Left lobe of liver (tissue), 2 donors: ENCODE data around the gene WIPF1. TPM values are rescaled to one million over a fixed set of nuclear protein-coding genes. Genes with fewer than 3 reads are reported as not detected.
A peak's percentile ranks its signal among the peaks of the same experiment; 100 is the strongest.

ENCODE experiments used
- ATAC-seq: fragments of 200-7000 bp; cut with Tn5 transposase; one replicate; pipeline ENCODE4 v1.9.1; 2020; ENCODE audit warnings: mild to moderate bottlenecking, moderate library complexity
- DNase-seq: peaks from one replicate; pipeline ENCODE4 v3.0.0-alpha.2; 2020; ENCODE audit warnings: low spot score
- total RNA-seq: library from RNA; stranded (reverse); gene quantifications from one replicate; pipeline ENCODE4 v1.2.1, GENCODE V29; 2021
- donor health status: DM: no; HTN: no; CAD: no; lungs with moderate emphysema.
- donor health status: DM: no; HTN: yes; CAD: no.

The WIPF1 gene
- total RNA-seq, 1 donor from 2014 or later: 6.3 TPM

DNA sequence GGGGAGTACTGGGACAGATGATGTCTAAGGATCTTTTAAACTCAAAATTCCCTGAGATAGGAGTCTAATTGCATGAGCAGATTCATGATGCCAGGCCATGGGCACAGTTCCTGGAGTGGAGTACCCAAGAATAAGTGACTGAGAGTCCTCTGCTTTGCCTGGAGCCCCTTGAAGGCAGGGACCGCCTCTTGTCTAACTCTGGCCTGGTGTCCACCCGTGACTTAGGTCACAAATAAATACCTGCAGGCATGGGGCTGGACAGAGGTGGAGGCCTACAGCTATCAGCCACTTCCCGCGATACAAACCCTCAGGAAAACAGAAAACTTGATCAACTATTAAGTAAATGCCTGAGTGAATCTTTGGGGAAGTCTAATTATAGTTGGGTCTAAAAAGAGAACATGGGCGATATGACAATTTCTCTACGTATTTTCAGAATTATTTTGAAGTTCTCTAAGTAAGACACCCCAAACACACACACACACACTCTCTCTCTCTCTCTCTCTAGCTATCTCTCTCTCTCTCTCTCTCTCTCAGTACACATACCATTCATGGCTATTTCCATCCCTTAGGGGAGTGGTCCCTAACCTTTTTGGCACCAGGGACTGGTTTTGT, 1.8 kb upstream of the WIPF1 start:
- DNase-seq: no peak

DNA sequence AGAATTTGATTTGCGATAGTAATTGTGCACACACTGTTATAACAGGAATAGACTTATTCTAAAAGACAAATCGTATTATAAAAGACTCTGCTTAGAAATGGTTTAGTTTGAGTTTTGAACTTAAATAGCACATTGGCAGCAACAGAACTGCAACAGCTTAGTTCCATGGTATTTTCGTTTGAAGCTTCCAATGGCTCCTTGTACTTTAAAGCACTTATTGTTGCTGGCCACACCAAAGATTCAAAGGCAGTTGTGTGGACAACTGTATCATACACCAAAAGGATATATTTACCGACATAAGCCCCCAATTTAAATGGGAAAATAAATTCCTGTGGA, 627 bp downstream of the WIPF1 start:
- ATAC-seq (no peak), DNase-seq (no peak)

More for the DNA sequence above, 1.8 kb upstream of the WIPF1 start:
- ATAC-seq: no peak

DNA sequence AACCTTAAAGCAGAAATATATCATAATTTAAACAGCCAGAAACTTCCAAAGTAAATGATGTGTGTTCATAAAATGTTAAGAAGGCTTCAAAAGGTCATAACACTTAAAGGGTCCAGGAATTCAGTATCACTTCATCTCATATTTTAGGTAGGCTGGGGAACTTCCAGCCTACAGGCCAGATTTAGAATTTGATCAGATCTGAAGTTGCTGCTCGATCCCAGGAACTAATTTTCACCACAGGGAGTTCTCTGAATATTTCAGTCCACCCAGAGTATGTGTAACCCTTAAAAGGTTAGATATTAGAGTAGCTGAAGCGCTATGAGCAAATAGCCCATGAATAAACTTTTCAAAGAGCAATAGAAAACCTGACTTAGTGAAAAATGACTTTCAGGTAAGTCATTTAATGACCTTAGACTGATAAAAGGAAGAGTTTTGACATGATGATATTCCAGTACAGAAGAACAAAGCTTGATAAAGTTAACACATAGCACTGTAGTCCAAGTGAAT, 1.7 kb downstream of the WIPF1 start:
- DNase-seq (no peak), ATAC-seq (no peak)

DNA sequence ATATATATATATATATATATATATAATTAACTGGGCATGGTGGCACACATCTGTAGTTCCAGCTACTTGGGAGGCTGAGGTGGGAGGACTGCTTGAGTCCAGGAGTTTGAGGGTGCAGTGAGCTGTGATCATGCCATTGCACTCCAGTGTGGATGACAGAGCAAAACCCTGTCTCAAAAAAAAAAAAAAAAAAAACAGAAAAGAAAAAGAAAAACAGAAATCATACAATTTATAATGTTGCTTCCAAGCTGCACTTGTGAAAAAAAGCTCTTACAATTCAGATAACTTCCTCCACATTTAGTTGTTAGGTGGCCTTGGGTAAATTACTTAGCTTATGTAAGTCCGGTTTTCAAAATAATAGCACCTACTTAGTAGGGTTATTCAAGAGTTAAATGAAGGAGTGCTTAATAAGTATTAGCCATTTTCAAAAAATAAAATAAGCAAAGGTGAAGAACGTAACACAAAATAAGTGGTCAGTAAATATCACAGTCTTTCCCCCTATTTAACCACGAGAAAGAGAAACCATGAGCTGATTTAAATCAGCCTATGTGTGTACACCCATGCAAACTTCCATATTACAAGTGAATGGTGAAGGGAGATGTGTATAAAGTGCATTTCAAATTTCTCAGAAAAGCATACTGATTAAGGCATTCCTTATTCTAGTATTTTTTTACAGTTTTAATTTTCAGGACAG, 2.3 kb downstream of the WIPF1 start:
- no peak for ATAC-seq
- no peak for DNase-seq

DNA sequence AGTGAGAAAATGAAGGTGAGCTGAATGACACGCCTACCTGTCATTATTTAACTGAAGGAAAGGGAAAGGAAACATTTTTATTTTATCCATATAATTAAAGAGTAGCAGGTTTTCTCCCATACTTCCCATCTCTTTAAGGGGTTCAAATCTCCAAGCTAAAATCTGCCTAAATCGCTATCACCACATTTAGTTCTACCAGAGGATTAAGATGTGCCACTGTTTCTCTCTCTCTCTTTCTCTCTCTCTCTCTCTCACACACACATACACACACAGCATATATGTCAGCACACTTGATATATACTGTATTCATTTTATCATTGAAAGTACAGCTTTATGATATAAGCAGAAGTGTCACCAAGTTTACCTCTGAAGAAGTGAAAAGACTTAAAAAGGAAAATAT, 3.1 kb downstream of the WIPF1 start:
- no peak for ATAC-seq

DNA sequence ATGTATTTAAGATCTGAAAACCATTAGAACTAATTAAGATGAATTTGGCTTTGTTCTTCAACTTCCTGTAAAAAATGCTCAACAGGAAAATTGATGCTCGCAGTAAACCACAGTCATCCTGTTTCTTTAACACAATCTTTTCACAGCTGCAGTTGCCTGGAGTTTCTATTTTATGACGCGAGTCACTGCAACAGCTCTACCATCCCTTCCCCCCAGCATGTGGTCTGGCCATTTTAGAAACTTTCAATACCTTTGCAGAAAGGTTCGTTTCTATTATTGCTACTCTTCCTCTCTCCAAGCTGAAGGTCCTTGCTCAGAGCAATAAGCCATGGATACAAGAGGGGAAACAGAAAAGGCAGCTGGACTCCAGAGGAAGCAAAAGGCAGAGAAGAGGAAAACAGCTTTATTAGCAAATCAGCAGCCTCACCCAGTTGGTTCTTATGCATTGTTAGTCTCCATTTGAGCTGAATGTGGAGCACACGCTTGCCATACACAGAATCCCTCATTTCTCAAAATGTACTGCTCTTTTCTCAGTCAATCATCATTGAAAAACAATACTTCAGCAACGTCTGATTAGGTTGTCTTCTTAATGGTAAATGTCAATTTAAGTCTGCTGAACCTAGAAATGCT, 3.9 kb downstream of the WIPF1 start:
- peak; percentile 44 for ATAC-seq
- no peak for DNase-seq

More for the DNA sequence above, 3.1 kb downstream of the WIPF1 start:
- no peak for DNase-seq

DNA sequence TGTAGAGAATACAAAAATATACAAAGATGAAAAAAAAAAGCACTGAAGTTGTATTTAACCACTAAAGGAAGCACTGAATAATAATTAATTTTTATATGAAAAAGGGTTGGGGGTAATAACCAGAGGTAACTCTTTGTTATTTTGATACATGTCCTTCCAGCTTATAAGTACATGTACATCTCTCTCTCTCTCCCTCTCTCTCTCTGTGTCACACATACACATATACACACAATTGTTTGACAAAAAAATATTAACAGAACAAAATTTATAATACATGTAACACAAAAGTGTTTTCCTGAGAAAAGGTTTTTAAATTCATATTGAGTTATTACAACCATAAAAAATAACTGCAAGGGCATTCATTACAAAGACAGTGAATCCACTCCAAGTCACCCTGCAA, 4.6 kb downstream of the WIPF1 start:
- ATAC-seq: no peak
- no peak for DNase-seq

DNA sequence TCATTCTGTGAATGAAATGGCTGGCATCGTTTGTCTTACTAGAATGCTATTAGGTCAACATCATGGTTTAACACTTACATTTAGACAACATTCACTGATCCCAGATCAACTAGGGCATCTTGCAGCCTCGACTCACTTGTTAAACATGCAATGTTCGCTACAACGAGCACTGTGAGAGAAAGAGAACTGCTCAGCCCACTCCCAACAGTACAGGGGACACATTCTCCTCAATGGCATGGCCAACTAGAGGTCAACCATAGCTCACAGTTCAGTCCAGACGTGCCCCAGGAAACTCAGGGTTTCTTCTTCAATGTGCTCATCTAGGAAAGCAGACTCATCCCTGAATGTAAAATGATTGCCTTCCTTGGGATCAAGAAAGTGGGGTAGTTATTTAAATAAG, 5.9 kb downstream of the WIPF1 start:
- ATAC-seq: no peak
- no peak for DNase-seq

DNA sequence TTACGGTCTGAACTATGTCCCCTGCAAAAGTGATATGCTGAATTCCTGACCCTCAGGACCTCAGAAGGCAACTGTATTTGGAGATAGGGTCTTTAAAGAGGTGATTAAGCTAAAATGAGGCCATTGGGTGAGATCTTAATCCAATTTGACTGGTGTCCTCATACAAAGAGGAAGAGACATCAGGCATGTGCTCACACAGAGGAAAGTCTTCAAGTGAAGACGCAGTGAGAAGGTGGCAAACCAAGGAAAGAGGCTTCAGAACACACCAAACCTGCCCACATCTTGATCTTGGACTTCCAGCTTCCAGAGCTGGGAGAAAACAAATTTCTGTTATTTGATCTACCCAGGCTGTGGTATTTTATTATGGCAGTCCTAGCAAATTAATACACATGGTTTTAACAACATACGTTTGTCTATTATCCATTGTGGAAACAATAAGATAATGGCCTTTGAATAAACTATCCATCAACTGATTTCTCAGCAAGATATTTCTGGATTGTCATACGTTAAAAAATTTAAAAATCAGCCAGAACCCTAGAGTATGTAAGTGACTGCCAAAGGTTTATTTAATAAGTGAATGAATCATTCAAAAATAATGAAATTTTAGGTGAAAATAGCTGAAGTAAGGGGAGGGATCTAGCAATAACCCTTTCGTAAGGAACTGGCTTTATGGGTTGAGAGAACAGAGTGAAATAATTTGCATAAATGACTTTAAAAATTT, 6.5 kb downstream of the WIPF1 start:
- DNase-seq (no peak), ATAC-seq (no peak)

DNA sequence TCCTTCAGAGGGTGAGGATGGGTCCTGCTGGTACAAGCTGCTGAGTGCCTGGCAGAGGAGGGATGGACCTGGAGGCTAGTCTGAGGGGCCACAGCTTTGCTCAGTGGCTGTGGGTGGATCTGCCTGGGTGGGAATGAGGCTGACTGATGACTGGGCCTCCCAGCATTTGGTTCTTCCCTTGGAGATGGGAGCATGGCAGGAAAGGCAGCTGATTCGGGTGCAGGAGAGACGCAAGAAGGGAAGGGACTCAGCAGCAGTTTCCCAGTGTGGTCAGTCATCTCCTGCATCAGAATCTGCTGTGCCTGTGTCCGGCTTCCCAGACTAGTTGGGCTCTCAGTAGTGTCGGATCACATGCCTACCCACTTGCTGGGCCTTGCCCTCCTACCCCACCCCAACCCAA, 7.3 kb downstream of the WIPF1 start:
- ATAC-seq: no peak
- DNase-seq: no peak

DNA sequence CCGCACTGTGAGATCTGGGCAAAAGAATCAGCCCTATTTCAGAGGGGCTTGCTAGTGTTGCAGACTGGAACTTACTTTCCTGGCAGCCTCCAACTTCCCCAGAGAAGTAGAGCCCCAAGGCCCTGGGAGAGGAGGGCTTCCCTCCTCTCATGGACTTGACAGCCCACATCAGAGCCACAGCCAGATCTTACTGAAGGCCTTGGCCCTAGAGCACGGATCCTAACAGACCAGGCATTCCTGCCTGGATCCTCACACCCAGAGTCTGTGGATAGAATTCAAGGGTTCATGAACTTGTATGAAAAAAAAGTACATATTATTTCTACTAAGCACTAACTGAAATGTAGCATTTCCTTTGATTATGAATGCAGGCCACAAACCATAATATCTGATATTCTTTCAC, 8.3 kb downstream of the WIPF1 start:
- DNase-seq (no peak), ATAC-seq (no peak)

DNA sequence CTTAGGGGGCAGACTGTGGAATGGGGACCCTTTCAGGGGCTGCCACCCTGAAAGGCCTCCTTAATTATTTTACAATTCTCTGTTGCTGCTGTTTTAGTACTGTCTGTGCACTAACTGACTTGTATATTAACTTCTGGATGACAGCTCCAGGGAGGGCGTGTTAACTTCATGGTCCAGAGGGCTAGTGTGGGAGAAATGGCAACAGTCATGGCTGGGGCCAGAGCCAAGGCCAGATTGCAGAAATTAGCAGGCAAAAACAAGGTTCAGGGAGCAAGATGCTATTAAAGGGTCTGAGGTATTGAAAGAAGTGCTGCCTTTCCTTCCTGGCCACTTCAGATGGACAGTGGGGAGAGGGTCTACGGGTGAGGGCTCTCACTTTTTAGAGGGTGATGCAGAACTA, 9.1 kb downstream of the WIPF1 start:
- no peak for ATAC-seq
- no peak for DNase-seq

DNA sequence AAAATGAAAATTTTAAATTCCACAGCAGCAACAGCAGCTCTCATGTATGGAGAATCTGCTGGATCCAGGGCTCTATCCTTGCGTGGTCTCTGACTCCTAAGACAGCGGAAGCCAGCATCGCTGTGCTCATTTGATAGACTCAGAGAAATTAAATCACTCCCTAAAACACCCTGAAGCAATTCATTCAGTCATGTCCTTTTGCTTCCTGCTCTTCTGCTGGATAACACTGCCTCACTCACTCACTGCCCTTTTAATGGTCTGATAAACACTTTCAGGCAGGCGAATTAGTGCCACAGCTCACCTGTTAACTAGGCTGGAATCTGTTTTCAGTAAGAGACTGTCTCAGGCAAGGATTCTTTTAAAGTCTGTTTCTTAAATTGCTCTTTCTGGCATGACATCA, 10.0 kb downstream of the WIPF1 start:
- no peak for ATAC-seq
- no peak for DNase-seq

DNA sequence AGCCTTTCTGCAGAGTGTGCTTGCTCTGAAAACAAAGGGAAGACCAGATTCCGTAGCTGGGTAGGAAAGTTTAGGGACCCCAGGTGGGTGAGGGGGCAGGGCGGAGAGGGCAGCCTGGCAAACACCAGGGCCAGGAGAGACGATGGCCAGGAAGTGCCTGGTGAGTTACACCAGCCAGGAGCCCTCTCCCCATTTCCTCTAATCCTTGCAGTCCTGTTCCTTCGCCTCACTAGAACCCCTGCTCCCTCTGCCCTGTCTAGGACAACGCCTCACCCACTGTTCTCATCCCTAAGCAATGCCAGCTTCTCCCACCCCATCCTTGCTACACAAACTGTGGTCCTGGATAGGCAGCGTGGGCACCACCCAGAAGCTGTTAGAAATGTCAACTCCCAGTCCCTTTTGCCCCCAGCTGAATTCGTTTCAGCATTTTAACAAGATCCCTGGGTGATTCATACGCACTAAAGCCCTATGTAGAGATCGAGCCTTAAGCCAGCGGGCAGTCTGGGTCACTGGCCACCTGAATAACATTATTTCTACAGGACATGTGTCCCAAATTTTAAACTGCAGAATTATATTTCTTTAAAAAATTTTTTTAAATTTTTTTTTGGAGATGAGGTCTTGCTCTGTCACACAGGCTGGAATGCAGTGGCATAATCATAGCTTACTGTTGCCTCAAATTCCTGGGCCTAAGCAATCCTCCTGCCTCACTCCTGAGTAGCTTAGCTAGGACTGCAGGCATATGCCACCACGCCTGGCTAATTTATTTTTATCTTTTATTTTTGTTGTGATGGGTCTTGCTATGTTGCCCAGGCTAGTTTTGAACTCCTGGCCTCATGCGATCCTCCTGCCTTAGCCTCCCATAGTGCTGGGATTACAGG, 10.9 kb downstream of the WIPF1 start:
- DNase-seq (no peak), ATAC-seq (no peak)

DNA sequence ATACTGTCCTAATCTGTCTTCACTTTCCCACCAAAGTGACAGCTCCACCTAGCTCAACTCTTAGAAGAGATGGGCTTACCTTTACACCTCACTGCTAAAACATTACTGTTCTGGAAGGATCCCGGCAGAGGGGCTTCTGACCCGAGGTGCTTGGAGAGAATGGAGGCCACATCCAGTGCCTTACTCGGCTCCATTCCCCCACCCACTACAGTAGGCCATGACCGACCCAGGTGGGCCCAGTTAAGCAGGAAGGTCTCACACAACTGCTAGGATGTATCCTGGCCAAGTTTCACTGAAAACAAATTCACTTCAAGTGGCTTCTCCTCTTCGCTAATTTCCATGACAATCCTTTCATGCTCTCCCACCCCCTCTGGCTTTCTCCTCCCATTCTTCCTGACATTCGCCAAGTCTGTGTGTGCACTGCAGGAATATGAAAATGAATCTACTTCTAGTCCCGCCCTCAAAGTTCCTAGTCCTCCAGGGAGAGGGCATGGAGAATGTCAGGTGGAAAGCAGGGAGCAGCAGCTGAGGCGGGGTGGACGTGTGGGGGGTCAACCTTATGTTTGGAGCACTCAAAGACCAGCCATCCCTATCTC, 11.8 kb downstream of the WIPF1 start:
- DNase-seq (no peak), ATAC-seq (no peak)

DNA sequence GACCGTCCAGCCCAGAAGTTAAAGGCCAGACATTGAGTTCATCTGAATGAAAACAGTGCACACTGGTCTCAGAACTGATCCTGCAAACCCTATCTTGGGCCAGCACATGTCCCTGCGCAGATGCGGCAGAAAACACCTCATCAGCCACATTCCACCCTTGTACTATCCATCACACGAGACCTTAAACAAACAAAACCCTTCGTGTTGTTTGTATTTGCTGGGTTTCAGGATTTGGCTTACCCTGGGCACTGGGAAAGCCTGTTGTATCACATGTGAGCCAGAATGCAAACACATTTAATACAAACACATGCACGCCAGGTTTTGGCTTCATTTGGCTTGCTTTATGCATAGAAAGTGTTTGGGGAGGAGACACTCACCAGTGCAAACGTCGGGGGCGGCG, 12.5 kb downstream of the WIPF1 start:
- DNase-seq: peak; percentile 78
- peak; percentile 93 for ATAC-seq

DNA sequence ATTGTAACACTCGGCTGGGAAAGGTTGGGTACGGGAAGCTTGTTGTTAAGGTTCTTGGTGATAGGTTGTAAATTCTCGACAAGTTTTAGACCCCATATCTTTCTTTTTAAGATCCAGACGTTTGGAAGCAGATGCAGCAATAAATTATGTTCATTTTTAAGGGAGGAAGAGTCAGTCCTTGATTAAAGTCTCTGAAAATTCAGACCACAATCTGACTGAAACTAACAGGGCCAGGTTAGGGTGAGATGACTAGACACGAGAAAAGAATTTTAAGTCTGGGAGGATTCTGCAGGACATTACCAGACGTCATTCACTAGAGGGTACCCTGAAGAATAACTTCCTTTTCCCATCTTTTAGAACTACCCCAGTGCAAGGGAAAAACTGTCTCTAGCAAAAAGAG, 16.1 kb downstream of the WIPF1 start:
- ATAC-seq (no peak), DNase-seq (no peak)

DNA sequence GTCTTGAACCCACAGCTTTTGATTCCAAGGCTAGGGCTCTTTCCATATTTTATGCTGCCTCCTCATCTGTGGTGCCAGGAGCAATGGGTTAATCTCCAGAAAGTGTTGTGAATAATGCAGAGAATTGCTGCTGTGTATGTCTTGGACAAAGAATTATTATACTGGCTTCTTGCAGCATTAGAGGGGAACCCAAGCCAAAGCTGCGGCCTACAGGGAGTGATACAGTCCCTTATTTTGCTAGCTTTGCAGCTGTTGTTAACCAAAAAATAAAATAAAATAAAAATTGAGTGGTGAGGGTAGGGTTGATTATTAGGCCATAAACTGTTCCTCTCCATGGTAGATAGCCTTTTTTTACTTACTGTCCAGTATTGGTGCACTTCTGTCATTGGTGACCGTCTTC, 16.7 kb downstream of the WIPF1 start:
- ATAC-seq: no peak
- DNase-seq: no peak

DNA sequence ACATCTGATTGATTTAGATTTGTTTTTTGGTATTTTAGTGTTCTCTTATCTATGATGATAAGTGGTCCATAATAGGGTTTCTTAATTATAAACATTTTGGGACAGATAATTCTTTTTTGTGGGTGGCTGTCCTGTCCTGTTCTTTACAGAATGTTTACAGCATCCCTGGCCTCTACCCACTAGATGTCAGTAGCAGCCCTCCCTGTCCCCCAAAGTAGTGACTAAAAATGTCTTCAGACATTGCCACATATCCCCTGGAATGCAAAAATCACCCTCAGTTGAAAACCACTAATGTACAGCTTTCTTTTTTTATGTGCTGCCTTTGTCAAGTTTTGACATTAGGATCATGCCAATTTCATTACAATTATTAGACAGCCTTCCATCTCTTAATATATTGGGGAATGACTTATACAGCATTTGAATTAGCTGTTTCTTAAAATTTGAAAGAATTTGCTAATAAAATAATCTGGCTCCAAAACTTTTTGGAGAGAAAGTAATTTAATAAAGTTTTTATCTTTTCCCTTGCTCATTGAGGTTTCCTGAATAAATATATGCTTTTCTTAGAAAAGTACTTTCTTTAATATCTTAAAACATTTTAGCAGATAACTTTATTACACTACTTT, 19.5 kb downstream of the WIPF1 start:
- ATAC-seq (peak; percentile 42), DNase-seq (no peak)
